Hepatic stellate cell (primary cell): Measurements from ENCODE around the gene STAM.

Experiments used
- DNase-seq: peaks from one replicate; pipeline ENCODE4 v3.0.0; 2011; ENCODE audit warnings: low spot score

STAM gene

DNA sequence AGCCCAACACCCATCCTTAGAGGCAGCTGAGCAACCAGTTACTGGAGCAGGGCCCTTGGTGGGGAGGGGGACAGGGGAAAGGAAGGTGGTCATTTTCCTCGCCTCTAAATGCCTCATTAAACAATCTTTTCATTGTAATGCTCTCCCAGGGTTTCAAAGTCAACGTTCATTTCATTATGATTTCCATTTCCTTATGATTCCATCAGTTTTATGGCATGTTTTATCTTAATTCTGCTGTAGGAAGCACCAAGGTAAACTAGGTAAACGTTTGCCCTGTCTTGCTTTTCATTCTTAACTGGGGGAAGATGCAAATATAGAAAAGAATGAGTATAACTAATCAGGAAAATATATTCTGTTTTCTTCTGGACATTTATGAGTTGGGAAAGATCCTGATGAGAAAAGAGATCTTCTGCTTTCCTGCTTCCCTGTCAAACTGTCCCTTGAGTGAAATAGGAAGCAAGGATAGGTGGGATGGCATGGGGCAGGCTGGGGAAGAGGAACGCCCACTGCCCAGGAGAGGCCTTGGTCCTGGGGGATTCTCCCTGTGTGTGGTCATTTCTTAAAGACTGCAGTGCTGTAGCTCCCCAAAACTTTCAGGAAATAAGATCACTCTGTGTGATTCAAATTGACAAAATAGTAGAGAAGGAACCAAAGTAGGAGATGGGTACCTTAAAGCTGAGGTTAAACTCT is 87.5 kb downstream of the STAM start:
- DNase-seq = no peak

- no peak for DNase-seq
Measured at GRCh38 chr10:17733620-17734019, 89.7 kb downstream of the STAM start.

GRCh38 chr10:17734432-17735080 is 90.6 kb downstream of the STAM start:
- no peak for DNase-seq

DNA sequence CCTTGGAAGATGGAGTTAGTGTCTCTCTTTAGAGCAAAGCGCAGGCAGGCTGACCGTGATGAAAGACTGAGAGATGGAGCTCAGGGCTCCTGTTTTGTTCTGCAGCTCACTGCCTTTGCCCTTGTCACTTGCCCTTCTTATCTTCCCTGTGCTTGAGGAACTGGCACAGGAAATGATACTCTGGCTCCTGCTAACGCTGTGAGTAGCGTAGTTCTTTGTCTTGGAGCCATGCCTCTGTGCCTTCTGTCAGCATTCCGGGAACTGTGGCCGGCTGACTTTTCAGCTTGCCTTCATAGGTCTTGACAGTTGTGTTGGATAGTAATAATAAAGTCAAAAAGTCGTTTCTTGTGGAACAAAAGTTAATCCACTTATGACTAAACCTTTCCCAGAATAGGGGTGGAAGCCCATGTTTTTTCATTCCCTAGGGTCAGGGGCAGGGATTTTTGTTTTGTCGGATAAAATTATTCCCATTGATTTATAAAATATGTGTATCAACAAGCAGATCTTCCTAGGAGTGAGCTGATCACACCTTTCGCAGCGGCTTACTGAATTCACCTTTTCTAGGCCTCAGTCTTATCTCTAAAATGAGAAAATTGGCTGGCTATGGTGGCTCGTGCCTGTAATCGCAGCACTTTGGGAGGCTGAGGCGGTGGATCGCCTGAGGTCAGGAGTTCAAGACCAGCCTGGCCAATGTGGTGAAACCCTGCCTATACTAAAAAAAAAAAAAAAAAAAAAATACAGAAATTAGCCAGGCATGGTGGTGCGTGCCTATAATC is 91.4 kb downstream of the STAM start:
- no peak for DNase-seq

GRCh38 chr10:17736223-17736622 is 92.3 kb downstream of the STAM start:
- DNase-seq = no peak

GRCh38 chr10:17737027-17737965 is 93.3 kb downstream of the STAM start:
- peak; percentile 16 for DNase-seq

DNA sequence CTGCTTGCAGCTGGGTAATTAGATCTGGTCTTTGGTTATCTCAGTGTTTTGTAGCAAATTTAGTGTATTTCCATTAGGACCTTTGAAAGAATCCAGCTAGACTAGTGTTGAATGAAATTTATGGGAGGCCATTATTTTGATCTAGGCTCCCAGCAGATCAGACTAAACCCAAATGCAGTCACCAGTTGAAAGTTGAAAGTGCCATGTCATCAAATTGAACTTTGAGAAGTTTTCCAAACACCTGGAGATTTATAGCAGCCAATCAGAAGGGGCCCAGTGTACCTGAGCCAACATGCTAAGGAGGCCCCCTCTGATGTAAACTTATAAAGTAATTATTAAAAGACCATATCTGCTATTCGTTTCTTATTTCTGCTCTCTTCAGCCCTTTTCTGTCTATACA is 96.7 kb downstream of the STAM start:
- DNase-seq = no peak

- DNase-seq = peak; percentile 37
Measured at GRCh38 chr10:17742918-17743317, 99.0 kb downstream of the STAM start.

DNA sequence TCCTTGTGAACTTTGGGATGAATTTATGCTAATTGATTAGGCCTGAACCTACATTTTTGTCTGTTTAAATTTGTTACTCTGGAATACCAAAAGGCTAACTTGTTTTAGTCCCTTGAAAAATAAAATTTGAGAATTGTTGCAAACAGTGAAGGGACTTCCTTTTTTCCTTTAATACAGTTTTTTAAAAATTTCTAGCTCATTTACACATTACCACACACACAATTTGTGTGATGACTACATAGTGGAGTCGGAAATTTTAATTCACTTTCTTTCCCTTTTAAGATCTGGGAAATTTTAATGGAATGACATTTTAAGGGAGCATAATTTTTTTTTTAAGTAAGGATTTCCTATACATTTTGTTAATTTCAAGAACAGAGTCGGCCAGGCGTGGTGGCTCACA is 99.5 kb downstream of the STAM start:
- DNase-seq = no peak

DNA sequence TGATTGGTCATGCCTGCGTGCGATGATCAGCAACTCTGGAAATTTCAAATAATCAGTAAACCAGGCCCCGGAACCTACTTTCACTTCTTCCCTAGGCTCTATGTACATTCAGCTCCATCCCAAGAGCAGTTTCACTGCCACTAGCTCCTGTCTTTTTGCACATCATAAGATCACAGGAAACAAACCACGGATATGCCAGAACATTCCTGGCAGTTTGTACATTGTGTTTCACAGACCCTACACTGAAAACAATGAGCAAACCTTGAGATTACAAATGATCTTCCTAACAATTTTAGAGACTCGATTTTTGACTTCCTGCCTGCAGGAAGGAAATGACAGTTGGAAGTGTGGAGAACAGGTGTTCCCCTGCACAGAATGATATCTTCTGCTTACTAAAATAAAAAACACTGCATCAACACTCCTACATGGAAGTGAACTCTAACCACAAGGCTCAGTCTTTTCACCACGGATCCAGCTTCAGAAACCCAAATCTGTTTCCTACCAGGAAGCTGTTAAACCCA is 100.5 kb downstream of the STAM start:
- no peak for DNase-seq

DNA sequence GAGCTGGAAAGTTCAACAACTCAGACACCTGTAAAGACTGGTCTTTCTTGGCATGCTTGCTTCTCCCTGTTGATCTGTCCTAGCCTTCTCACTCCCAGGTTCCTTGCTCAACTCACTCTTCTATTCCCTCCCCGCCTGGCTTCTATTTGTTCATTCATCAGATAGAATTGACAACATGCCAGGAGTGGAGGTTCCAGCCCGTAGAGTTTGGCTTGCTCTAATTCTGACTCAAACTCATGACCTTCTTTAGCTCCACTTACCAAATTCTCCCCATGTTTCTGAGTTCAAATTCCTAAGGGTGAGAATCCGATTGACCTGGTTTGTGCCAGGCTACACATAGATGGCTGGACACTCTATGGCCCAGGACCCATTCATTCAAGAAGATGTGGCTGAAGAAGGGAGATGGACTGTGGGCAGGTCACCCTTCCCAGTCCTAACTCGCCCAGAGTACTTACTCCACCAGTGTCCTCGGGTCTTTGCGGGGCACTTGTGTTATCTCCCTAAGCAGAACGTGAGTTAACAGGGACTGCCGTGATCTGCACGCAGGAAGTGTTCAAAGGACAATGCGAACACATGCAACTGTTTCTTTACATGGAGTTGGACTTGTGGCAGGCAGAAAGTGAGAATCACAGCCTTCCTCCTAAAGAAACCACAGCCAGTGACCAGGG is 104.1 kb downstream of the STAM start:
- DNase-seq = no peak

DNA sequence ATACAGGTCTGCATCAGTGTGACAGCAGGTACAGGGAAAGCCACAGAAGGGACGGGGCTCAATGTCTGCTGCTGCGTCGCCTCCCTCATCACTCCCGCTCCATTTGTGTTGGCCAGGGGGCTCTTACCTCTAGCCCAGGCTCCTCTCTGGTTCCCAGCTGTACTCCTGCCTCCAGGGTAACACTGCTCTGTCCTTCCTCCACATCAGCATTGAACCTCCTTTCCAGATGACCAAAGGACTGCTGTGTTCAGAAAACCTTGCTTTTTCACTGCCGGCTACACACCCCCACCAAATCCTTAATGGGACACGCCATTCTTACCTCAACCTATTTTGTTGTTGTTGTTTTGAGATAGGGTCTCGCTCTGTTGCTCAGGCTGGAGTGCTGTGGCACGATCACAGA is 105.9 kb downstream of the STAM start:
- no peak for DNase-seq

DNA sequence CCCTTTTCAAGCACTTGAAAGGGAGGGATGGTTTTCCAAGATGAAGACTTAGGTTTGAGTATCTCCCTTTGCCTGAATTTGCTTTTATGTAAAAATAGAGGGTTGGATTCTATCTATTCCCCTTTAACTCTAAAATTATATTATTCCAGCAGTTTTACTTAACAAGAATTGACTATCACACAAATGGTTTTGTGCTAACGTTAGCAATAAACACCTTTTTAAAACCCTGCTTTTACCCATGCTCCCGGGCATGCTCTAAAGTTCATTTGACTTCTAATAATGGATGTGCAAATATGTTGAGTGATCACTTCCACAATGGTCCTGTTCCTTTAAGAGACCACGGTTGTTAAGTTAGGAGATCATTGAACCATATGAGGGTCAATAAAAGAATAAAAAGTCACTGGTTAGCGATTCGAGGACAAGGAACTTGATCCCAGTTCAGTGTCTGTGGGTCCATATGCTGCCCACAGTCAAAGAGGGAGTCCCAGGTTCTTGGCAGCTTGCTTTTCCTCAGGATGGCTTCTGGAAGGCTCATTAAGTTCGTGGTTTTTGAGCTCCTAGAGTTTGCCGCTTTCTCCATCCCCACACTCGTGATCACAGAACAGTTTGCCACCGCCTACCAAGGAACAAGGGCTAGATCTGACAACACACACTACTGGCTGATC is 108.0 kb downstream of the STAM start, which contains the start of gene TMEM236:
TSS of gene TMEM236 (plus strand) at position 421 of the 665 bp plus-strand sequence. CDS start at position 516, 95 bp downstream.
- DNase-seq = no peak

DNA sequence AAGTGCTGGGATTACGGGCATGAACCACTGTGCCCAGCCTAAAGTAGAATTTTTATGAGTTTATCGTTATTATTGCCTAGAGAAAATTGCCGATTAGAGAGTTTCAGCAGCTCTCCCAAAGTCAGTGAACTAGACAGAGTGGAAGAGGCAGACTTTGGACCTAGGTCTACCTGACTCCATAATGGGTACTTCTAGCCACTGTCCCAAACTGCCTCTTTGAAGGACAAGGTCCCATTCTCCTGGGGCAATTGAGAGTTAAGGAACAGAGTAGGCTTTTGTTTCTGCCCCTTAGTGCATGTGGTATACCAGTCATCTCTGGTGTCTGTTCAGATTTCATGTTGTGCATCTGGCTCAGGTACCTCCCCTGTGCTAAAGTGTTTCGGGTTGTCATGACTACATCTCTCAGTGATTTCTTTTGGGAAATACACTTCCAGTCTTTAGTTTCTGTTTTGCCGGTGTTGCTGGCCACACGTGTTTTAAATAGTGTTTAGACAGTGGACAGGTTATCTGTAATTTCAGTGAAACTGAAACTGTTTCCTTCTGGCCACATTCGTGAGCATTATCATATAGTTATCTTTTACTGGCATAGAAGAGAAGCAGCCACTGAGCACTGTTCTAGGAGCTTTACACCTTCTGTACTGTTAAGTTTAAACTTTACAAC is 112.7 kb downstream of the STAM start:
- DNase-seq = no peak

- DNase-seq = no peak
Measured at GRCh38 chr10:17758200-17758599, 114.2 kb downstream of the STAM start.

GRCh38 chr10:17758896-17759295 is 114.9 kb downstream of the STAM start:
- no peak for DNase-seq

DNA sequence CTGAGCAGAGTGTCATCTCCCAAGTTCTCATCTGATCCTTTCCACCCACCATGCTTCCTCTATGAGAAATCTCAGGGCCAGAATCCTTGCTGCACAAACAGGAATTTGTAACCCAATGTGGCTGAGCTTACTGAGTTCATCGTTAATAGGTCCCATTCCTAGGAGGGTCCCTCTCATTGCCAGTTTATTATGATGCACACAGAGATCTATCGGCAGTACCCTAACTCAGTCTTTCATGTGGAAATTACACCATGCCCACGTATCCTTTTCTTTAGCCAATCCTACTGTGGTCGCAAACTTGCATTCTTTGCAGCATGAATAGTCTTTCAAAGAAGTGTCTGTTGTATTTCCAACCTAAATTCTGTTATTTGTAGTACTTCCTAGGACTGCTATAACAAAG is 120.2 kb downstream of the STAM start:
- no peak for DNase-seq

DNA sequence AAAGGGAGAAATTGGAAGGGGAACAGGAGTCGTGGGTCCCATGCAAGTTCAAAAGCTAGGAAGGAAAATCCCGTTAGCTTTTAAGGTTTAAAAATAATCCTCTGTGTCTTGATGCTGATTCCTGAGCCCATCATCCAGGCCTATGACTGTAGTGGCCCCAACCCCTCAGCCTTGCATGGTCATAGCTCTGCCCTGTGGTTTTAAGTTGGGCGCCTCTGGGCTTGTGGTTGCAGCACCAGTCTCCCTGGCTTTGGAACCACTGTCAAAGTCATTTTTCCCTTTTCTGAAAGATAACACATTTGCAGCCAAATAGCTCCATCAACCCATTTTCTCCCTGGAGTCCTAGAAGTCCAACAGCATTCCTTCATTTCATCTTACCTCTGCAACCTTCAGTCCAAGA is 121.7 kb downstream of the STAM start:
- no peak for DNase-seq
